SHP77 (cell line): ENCODE measurements around the gene USP51.
"Not testable (repeated sequence)": the region's sequence is repeated elsewhere in the genome, so short reads cannot be mapped to it uniquely, and the experiment has no call there.

Source experiments
- DNase-seq, 2 experiments: peaks; one replicate each; lab custom pipeline; 2025; lab: John Stamatoyannopoulos, UW

USP51 gene

GRCh38 chrX:55489314-55490009 lies at the start of gene USP51:
Gene USP51 (minus strand): TSS chrX:55489848. CDS start chrX:55488939, 909 bp downstream.
- no peak for DNase-seq

GRCh38 chrX:55524487-55524886 lies 34.8 kb upstream of the USP51 start:
- DNase-seq: no peak

GRCh38 chrX:55523356-55523755 lies 33.7 kb upstream of the USP51 start:
- DNase-seq: no peak

- DNase-seq: no peak
Measured at GRCh38 chrX:55522596-55523276, 33.1 kb upstream of the USP51 start.

GRCh38 chrX:55521687-55522086 lies 32.0 kb upstream of the USP51 start:
- DNase-seq: no peak

GRCh38 chrX:55516794-55517481 lies 27.3 kb upstream of the USP51 start:
- not testable (repeated sequence) for DNase-seq

GRCh38 chrX:55513045-55513737 lies 23.5 kb upstream of the USP51 start:
- DNase-seq: not testable (repeated sequence)

- DNase-seq: not testable (repeated sequence)
Measured at GRCh38 chrX:55508410-55509152, 18.9 kb upstream of the USP51 start.

GRCh38 chrX:55507699-55508098 lies 18.1 kb upstream of the USP51 start:
- not testable (repeated sequence) for DNase-seq

GRCh38 chrX:55507010-55507409 lies 17.4 kb upstream of the USP51 start:
- not testable (repeated sequence) for DNase-seq

- DNase-seq: no peak
Measured at GRCh38 chrX:55490974-55491373, 1.3 kb upstream of the USP51 start.

GRCh38 chrX:55490121-55490520 lies 473 bp upstream of the USP51 start:
- no peak for DNase-seq

- DNase-seq: peak; percentile 46 to 67
Measured at GRCh38 chrX:55488593-55489313, 895 bp downstream of the USP51 start.

GRCh38 chrX:55488006-55488592 lies 1.5 kb downstream of the USP51 start:
- no peak for DNase-seq

GRCh38 chrX:55487143-55487542 lies 2.5 kb downstream of the USP51 start:
- DNase-seq: no peak

GRCh38 chrX:55486736-55487135 lies 2.9 kb downstream of the USP51 start:
- no peak for DNase-seq

- no peak for DNase-seq
Measured at GRCh38 chrX:55484948-55485347, 4.7 kb downstream of the USP51 start.

- no peak for DNase-seq
Measured at GRCh38 chrX:55480390-55481062, 9.1 kb downstream of the USP51 start.

GRCh38 chrX:55479956-55480355 lies 9.7 kb downstream of the USP51 start:
- DNase-seq: not testable (repeated sequence)

GRCh38 chrX:55465791-55466190 lies 23.9 kb downstream of the USP51 start:
- DNase-seq: not testable (repeated sequence)
